Tibial nerve (tissue), 4 donors: ENCODE measurements around the gene SFT2D3.

Experiments
- CTCF ChIP-seq, 5 experiments: fragments of 200-600 bp in 3 of 5; fragments of 450-650 bp in 2 of 5; sonication (generic) in 3 of 5; IDR thresholded peaks; one replicate each; pipeline ENCODE4 v1.5.1; 2016 to 2019; ENCODE audit warnings: antibody characterized with exemption in 5 of 5, mild to moderate bottlenecking in 3 of 5, moderate library complexity in 2 of 5
- EP300 ChIP-seq, 2 donors: sonication (generic); formaldehyde crosslinking; IDR thresholded peaks; one replicate each; pipeline ENCODE4 v1.6.1; 2017; ENCODE audit warnings: antibody characterized with exemption in 2 of 2, mild to moderate bottlenecking in 1 of 2
- POLR2A ChIP-seq, 2 donors: fragments of 450-650 bp; IDR thresholded peaks; one replicate each; pipeline ENCODE4 v1.6.1; 2017; ENCODE audit warnings: antibody characterized with exemption in 2 of 2, mild to moderate bottlenecking in 2 of 2, moderate library complexity in 2 of 2

DNA sequence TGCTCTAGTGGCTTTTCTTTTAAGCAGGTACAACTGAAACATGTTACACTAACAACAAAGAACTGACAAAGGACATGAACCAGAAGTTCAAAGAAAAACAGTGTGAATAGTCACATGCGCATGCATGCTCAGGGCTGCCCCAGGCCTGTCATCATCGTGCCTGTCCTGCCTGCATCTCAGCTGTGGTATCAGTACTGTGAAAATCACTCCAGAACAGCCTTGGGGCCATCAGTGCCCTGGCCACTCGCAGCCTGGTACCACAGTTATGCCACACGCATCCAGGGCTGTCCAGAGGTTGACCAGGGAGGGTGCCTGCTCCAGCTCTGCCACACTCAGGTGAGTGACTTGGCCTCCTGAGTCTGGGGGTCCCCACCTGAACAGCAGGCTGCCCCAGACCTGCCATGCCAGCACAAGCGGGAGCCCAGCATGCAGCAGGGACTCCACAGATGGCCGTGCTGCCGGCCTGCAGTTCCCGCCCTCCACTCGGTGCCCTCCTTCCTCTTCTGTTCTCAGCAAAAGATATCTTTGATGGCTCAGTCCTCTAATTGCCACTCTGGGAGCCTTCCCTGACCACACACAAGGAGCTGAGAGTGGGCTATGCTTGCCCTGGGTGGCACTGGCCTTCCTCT lies 38.2 kb upstream of the SFT2D3 start:
- TF ChIP-seq CTCF (IDR thresholded peaks at IDR 0.05) (no peak), EP300 (IDR thresholded peaks at IDR 0.05) (no peak), POLR2A (IDR thresholded peaks at IDR 0.05) (no peak)
